Measurements from ENCODE around the gene LRP1-AS. TPM values are rescaled to one million over a fixed set of nuclear protein-coding genes. Genes with fewer than 3 reads are reported as not detected.

LRP1-AS gene
- total RNA-seq, 4 donors from 2014 or later: not detected

- intact Hi-C loops (cut with DNase I): no loop called here
- Histone ChIP-seq H3K27ac (peak overlapping the region; percentile 40 to 87 (median 66)), H3K4me1 (peaks cover 10 to 73% (median 25%) of the 10 kb centered on the region in 3 donors), H3K9me3 (no peaks in the 10 kb centered on the region), H3K4me3 (no peak overlapping the region), H3K36me3 (peaks cover 49 to 92% (median 65%) of the 10 kb centered on the region in 3 donors), H3K27me3 (no peaks in the 10 kb centered on the region)
- no peak for DNase-seq
- no peak for TF ChIP-seq CTCF (IDR thresholded peaks at IDR 0.05)
- TF ChIP-seq POLR2A (IDR thresholded peaks at IDR 0.05): no peak
- 68 to 80% methylated on average over 7 to 9 of the region's 9 CpGs for WGBS, 2 donors
Measured at GRCh38 chr12:57181072-57181471, 33.7 kb upstream of the LRP1-AS start.

- TF ChIP-seq POLR2A (IDR thresholded peaks at IDR 0.05) (no peak), CTCF (IDR thresholded peaks at IDR 0.05) (no peak)
- no peak for DNase-seq
- Histone ChIP-seq H3K4me1 (peaks cover 16 to 79% (median 28%) of the 10 kb centered on the region in 3 donors), H3K9me3 (no peaks in the 10 kb centered on the region), H3K36me3 (peaks cover 43 to 92% (median 61%) of the 10 kb centered on the region in 3 donors), H3K4me3 (no peak overlapping the region), H3K27me3 (no peaks in the 10 kb centered on the region), H3K27ac (peak overlapping the region in 3 of 4 donors; percentile 60 to 87 (median 71))
- WGBS, 2 donors: 93 to 96% methylated on average over 2 to 5 of the region's 20 CpGs
- intact Hi-C loops (cut with DNase I): no loop called here
Measured at GRCh38 chr12:57180321-57180989, 33.0 kb upstream of the LRP1-AS start.

DNA sequence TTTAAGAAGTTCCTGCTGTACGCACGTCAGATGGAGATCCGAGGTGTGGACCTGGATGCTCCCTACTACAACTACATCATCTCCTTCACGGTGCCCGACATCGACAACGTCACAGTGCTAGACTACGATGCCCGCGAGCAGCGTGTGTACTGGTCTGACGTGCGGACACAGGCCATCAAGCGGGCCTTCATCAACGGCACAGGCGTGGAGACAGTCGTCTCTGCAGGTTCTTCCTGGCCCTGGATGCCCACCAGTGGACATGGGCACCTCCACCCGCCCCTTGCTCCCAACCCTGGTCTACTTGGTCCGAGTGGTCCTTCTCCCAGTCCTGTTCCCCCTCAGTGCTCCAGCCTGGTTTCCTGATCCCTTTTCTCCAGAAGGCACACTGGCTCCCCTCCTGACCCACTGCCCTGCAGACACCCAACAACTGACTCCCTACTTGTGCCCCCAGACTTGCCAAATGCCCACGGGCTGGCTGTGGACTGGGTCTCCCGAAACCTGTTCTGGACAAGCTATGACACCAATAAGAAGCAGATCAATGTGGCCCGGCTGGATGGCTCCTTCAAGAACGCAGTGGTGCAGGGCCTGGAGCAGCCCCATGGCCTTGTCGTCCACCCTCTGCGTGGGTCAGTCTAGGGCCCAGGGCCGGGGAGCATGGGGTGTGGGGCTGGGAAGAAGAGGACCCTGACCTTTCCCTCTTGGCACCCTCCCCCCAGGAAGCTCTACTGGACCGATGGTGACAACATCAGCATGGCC is 32.1 kb upstream of the LRP1-AS start:
- H3K36me3 ChIP-seq: peaks cover 33 to 90% (median 51%) of the 10 kb centered on the region in 3 donors
- no peak overlapping the region for H3K4me3 ChIP-seq
- WGBS, 2 donors: 85 to 90% methylated on average over 17 to 23 of the region's 27 CpGs
- peaks cover 25 to 89% (median 35%) of the 10 kb centered on the region in 3 donors for H3K4me1 ChIP-seq
- H3K27me3 ChIP-seq: no peaks in the 10 kb centered on the region
- H3K9me3 ChIP-seq: no peaks in the 10 kb centered on the region
- no peak for DNase-seq
- peak overlapping the region in 2 of 4 donors; percentile 71 to 87 for H3K27ac ChIP-seq
- no peak for TF ChIP-seq POLR2A (IDR thresholded peaks at IDR 0.05)
- no peak for TF ChIP-seq CTCF (IDR thresholded peaks at IDR 0.05)
- intact Hi-C loops (cut with DNase I): no loop called here

DNA sequence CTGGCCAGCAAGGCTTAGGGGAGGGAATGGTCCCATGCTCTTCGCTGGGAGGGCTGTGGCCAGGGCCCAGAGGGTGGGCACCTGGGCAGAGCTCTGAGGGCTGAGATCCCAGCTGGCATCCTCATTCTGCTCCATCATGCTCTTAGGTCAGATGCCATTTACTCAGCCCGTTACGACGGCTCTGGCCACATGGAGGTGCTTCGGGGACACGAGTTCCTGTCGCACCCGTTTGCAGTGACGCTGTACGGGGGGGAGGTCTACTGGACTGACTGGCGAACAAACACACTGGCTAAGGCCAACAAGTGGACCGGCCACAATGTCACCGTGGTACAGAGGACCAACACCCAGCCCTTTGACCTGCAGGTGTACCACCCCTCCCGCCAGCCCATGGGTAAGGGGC is 30.8 kb upstream of the LRP1-AS start:
- Histone ChIP-seq H3K27me3 (no peaks in the 10 kb centered on the region), H3K27ac (peak overlapping the region in 3 of 4 donors; percentile 85 to 91 (median 87)), H3K4me1 (peaks cover 25 to 98% (median 36%) of the 10 kb centered on the region in 3 donors), H3K4me3 (no peak overlapping the region), H3K9me3 (no peaks in the 10 kb centered on the region), H3K36me3 (peaks cover 30 to 90% (median 47%) of the 10 kb centered on the region in 3 donors)
- intact Hi-C loops (cut with DNase I): no loop called here
- 80% methylated on average over 3 of the region's 14 CpGs; no CpG with 5 or more reads in 1 of the 2 donors for WGBS, 2 donors
- TF ChIP-seq CTCF (IDR thresholded peaks at IDR 0.05) (no peak), POLR2A (IDR thresholded peaks at IDR 0.05) (no peak)
- DNase-seq: no peak

- Histone ChIP-seq H3K9me3 (no peaks in the 10 kb centered on the region), H3K36me3 (peaks cover 30 to 98% (median 47%) of the 10 kb centered on the region in 3 donors), H3K27ac (peak overlapping the region; percentile 37 to 91 (median 86)), H3K27me3 (no peaks in the 10 kb centered on the region), H3K4me3 (peak overlapping the region in 2 of 4 donors; percentile 18 to 27), H3K4me1 (peaks cover 31 to 98% (median 33%) of the 10 kb centered on the region in 3 donors)
- TF ChIP-seq CTCF (IDR thresholded peaks at IDR 0.05) (no peak), POLR2A (IDR thresholded peaks at IDR 0.05) (no peak)
- DNase-seq: no peak
- 73 to 80% methylated on average over 3 to 8 of the region's 16 CpGs for WGBS, 2 donors
- intact Hi-C loops (cut with DNase I): no loop called here
Measured at GRCh38 chr12:57177354-57177753, 29.9 kb upstream of the LRP1-AS start.
